ENCODE data around the gene JADE2. TPM values are rescaled to one million over a fixed set of nuclear protein-coding genes. Genes with fewer than 3 reads are reported as not detected.

The JADE2 gene
- total RNA-seq = 70.9 TPM

- H3K27me3 ChIP-seq = no peaks in the 10 kb centered on the region
- TF ChIP-seq CTCF (IDR thresholded peaks at IDR 0.05) = peak in 1 of 3 experiments; percentile 12
- H3K4me3 ChIP-seq = peak within 1 kb of the TSS; percentile 80 to 98
- H3K36me3 ChIP-seq = no peaks in the 10 kb centered on the region
- H3K9me3 ChIP-seq = no peaks in the 10 kb centered on the region
- peak within 1 kb of the TSS; percentile 92 to 96 for H3K27ac ChIP-seq
- peaks cover 6 to 27% of the 10 kb centered on the region in 2 donors for H3K4me1 ChIP-seq
- DNase-seq (ENCODE audit: low spot score in 2 of 2) = peak in 1 of 2 donors; percentile 81
- intact Hi-C loops (cut with DNase I) = loop anchor here (1.0 to 2.0 kb wide), 4 partner anchors 20 to 124 kb away; partner anchors contain the start of genes CDKN2AIPNL and SEC24A
Measured at GRCh38 chr5:134524826-134525682, at the start of gene JADE2. Gene JADE2, plus strand, starts transcription at chr5:134525670. Its CDS starts 10,188 bp downstream, at chr5:134535858.

GRCh38 chr5:134477462-134478245, 47.8 kb upstream of the JADE2 start:
- Histone ChIP-seq H3K36me3 (no peaks in the 10 kb centered on the region), H3K27ac (no peak overlapping the region), H3K27me3 (no peaks in the 10 kb centered on the region), H3K9me3 (no peaks in the 10 kb centered on the region), H3K4me1 (no peaks in the 10 kb centered on the region), H3K4me3 (no peak overlapping the region)
- TF ChIP-seq CTCF (IDR thresholded peaks at IDR 0.05) = no peak
- DNase-seq (ENCODE audit: low spot score in 2 of 2) = peak in 1 of 2 donors; percentile 42
- intact Hi-C loops (cut with DNase I) = no loop called here

GRCh38 chr5:134479839-134480238, 45.6 kb upstream of the JADE2 start:
- no peaks in the 10 kb centered on the region for H3K27me3 ChIP-seq
- no peak overlapping the region for H3K27ac ChIP-seq
- H3K4me1 ChIP-seq = no peaks in the 10 kb centered on the region
- DNase-seq (ENCODE audit: low spot score in 2 of 2) = no peak
- no peak overlapping the region for H3K4me3 ChIP-seq
- no peaks in the 10 kb centered on the region for H3K36me3 ChIP-seq
- no peak for TF ChIP-seq CTCF (IDR thresholded peaks at IDR 0.05)
- intact Hi-C loops (cut with DNase I) = no loop called here
- H3K9me3 ChIP-seq = no peaks in the 10 kb centered on the region

GRCh38 chr5:134489227-134489944, 36.1 kb upstream of the JADE2 start:
- no peak for TF ChIP-seq CTCF (IDR thresholded peaks at IDR 0.05)
- DNase-seq (ENCODE audit: low spot score in 2 of 2) = peak in 1 of 2 donors; percentile 25
- Histone ChIP-seq H3K36me3 (no peaks in the 10 kb centered on the region), H3K27me3 (no peaks in the 10 kb centered on the region), H3K4me1 (no peaks in the 10 kb centered on the region), H3K4me3 (no peak overlapping the region), H3K27ac (no peak overlapping the region), H3K9me3 (no peaks in the 10 kb centered on the region)
- intact Hi-C loops (cut with DNase I) = no loop called here

- H3K36me3 ChIP-seq = no peaks in the 10 kb centered on the region
- TF ChIP-seq CTCF (IDR thresholded peaks at IDR 0.05) = no peak
- DNase-seq (ENCODE audit: low spot score in 2 of 2) = peak in 1 of 2 donors; percentile 24
- H3K27me3 ChIP-seq = no peaks in the 10 kb centered on the region
- H3K4me1 ChIP-seq = no peaks in the 10 kb centered on the region
- no peak overlapping the region for H3K4me3 ChIP-seq
- no peaks in the 10 kb centered on the region for H3K9me3 ChIP-seq
- intact Hi-C loops (cut with DNase I) = no loop called here
- no peak overlapping the region for H3K27ac ChIP-seq
Measured at GRCh38 chr5:134490255-134490924, 35.1 kb upstream of the JADE2 start.

Measured in ascending aorta (tissue), 2 donors.